ENCODE results near the gene DNER. TPM values are rescaled to one million over a fixed set of nuclear protein-coding genes. Genes with fewer than 3 reads are reported as not detected.

The DNER gene
- total and polyA plus RNA-seq, 2 of the 13 experiments (the other 11 are each of a cell fraction or from before 2014, with no cell fraction given), result not detected

GRCh38 chr2:229712136-229712535 lies 2.2 kb downstream of the DNER start:
- DNase-seq (ENCODE audit: low spot score) (no peak), ATAC-seq (no peak), FAIRE-seq (peak; percentile 47)
- POLR2A ChIA-PET, result no interaction called here
- TF ChIP-seq, protein P1, sequence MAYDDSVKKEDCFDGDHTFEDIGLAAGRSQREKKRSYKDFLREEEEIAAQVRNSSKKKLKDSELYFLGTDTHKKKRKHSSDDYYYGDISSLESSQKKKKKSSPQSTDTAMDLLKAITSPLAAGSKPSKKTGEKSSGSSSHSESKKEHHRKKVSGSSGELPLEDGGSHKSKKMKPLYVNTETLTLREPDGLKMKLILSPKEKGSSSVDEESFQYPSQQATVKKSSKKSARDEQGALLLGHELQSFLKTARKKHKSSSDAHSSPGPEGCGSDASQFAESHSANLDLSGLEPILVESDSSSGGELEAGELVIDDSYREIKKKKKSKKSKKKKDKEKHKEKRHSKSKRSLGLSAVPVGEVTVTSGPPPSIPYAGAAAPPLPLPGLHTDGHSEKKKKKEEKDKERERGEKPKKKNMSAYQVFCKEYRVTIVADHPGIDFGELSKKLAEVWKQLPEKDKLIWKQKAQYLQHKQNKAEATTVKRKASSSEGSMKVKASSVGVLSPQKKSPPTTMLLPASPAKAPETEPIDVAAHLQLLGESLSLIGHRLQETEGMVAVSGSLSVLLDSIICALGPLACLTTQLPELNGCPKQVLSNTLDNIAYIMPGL (CRISPR knock-in tag; IDR thresholded peaks at IDR 0.05; ENCODE audit: borderline replicate concordance in 1 of 2, low read depth in 1 of 2), result no peak
- TF ChIP-seq ZNF546 (CRISPR knock-in tag; conservative IDR thresholded peaks at IDR 0.05) (no peak), MTF1 (CRISPR knock-in tag; IDR thresholded peaks at IDR 0.05) (no peak), ZNF292 (CRISPR knock-in tag; IDR thresholded peaks at IDR 0.05; ENCODE audit: borderline replicate concordance, low read depth) (no peak), ZBTB7A (CRISPR knock-in tag; IDR thresholded peaks at IDR 0.05) (no peak), ZMYM2 (CRISPR knock-in tag; IDR thresholded peaks at IDR 0.05) (no peak), AKAP8 (CRISPR knock-in tag; IDR thresholded peaks at IDR 0.05) (no peak), ZSCAN21 (CRISPR knock-in tag; IDR thresholded peaks at IDR 0.05; ENCODE audit: borderline replicate concordance) (no peak)
- H2AFZ ChIP-seq (ENCODE audit: low read length), result no peak overlapping the region
- H3K79me2 ChIP-seq (ENCODE audit: insufficient read depth, low read length), result no peaks in the 10 kb centered on the region
- CTCF ChIA-PET (ENCODE audit: low intra/inter-chr PET ratio, low total read pairs), result no interaction called here
- H4K20me1 ChIP-seq (ENCODE audit: insufficient read depth, low read length), result peaks cover 12% of the 10 kb centered on the region; the same call in 1 of the 2 replicates
- in situ Hi-C loops (cut with HindIII; ENCODE audit: extremely low pct_ligation_motif_present, low pct_unique_long_range_greater_than_20kb), result no loop called here
- no peaks in the 10 kb centered on the region for H3K4me1 ChIP-seq (ENCODE audit: insufficient read depth, low read length)
- no peak overlapping the region for H3K4me2 ChIP-seq (ENCODE audit: low read depth, low read length)
- intact Hi-C loops (cut with micrococcal nuclease; ENCODE audit: unreplicated experiment), result no loop called here
- no peak overlapping the region for H3K4me3 ChIP-seq (replicated peaks in 1 of 3; ENCODE audit: insufficient read depth in 1 of 3, low read depth in 2 of 3, low read length in 3 of 3)
- BruUV-seq (replicated peaks), result no TSS peak
- H3K27me3 ChIP-seq (ENCODE audit: control insufficient read depth in 1 of 2, insufficient read depth in 2 of 2, low read length in 2 of 2), result peaks cover 7 to 36% of the 10 kb centered on the region in 2 experiments; a peak in 4 of 5 replicates
- WGBS (ENCODE audit: low lambda C conversion rate), result 10% methylated on average over 3 of the region's 3 CpGs
- H3K9ac ChIP-seq (ENCODE audit: insufficient read depth, low read depth, low read length), result no peak overlapping the region
- H3K36me3 ChIP-seq (replicated peaks in 1 of 2; ENCODE audit: control insufficient read depth in 1 of 2, insufficient read depth in 2 of 2, low read length in 2 of 2), result no peaks in the 10 kb centered on the region
- no peak overlapping the region for H3K27ac ChIP-seq (ENCODE audit: extremely low read length, insufficient read depth, low read length)
- no peaks in the 10 kb centered on the region for H3K9me3 ChIP-seq (ENCODE audit: low read length)

All from HepG2 (cell line).